SK-N-SH (cell line): ENCODE data around the gene TTC31. TPM values are rescaled to one million over a fixed set of nuclear protein-coding genes. Genes with fewer than 3 reads are reported as not detected.

Source experiments
- CTCF ChIA-PET: fragments of 300-600, 350-600 bp; formaldehyde crosslinking; extraction: SDS; loops from one replicate; lab custom pipeline; 2021; lab: Yijun Ruan, JAX
- POLR2A ChIA-PET: fragments of 350-600 bp; sonication (Branson Sonifier 250); formaldehyde crosslinking; extraction: SDS; loops from one replicate; lab custom pipeline; 2020; ENCODE audit warnings: antibody characterized with exemption, inconsistent platforms; lab: Yijun Ruan, JAX
- DNase-seq: peaks from one replicate; pipeline ENCODE4 v3.0.0; 2012
- H2AFZ ChIP-seq: fragments of 200-600 bp; sonication (generic); 2 replicates; pipeline ENCODE4 v1.8.1; 2016; ENCODE audit warnings: antibody characterized with exemption, mild to moderate bottlenecking, low read depth
- H3F3A ChIP-seq: fragments of 200-600 bp; sonication (generic); replicated peaks from 2 replicates; pipeline ENCODE3; 2016; ENCODE audit warnings: antibody characterized with exemption, mild to moderate bottlenecking; ENCODE audit not compliant: insufficient read depth
- H3K27ac ChIP-seq, 2 experiments: fragments of 200-500 bp in 1 of 2; fragments of 200-600 bp in 1 of 2; sonication (Bioruptor generic) in 1 of 2; sonication (generic), shearing (Covaris generic) in 1 of 2; 2 replicates each; pipeline versions ENCODE4 v1.5.1 to v1.6.1; 2014 to 2016; ENCODE audit warnings: low read depth in 2 of 2, inconsistent platforms in 1 of 2, low read length in 1 of 2, mild to moderate bottlenecking in 1 of 2, mixed read lengths in 1 of 2
- H3K27me3 ChIP-seq: fragments of 200-600 bp; sonication (generic), shearing (Covaris generic); 2 replicates; pipeline ENCODE4 v1.6.1; 2016; ENCODE audit warnings: mixed run types; ENCODE audit not compliant: insufficient read depth
- H3K36me3 ChIP-seq, 2 experiments: fragments of 200-500 bp in 1 of 2; fragments of 200-600 bp in 1 of 2; sonication (Bioruptor generic) in 1 of 2; sonication (generic) in 1 of 2; replicated peaks in 1 of 2; 2 replicates each; pipeline versions ENCODE3 to v1.5.1; 2014 to 2016; ENCODE audit warnings: low read length in 1 of 2, mild to moderate bottlenecking in 1 of 2; ENCODE audit not compliant: insufficient read depth in 2 of 2, control insufficient read depth in 1 of 2
- H3K4me1 ChIP-seq, 2 experiments: fragments of 200-500 bp in 1 of 2; fragments of 200-600 bp in 1 of 2; sonication (Bioruptor generic) in 1 of 2; sonication (generic), shearing (Covaris generic) in 1 of 2; 2 replicates each; pipeline versions ENCODE4 v1.5.1 to v1.6.1; 2014 to 2016; ENCODE audit warnings: low read depth in 1 of 2, low read length in 1 of 2, mixed run types in 1 of 2; ENCODE audit not compliant: insufficient read depth in 2 of 2, control insufficient read depth in 1 of 2
- H3K4me2 ChIP-seq: fragments of 200-600 bp; sonication (generic), shearing (Covaris generic); 2 replicates; pipeline ENCODE4 v1.6.1; 2017; ENCODE audit warnings: mixed run types
- H3K4me3 ChIP-seq, 2 experiments: fragments of 200-500 bp in 1 of 2; fragments of 200-600 bp in 1 of 2; sonication (Bioruptor generic) in 1 of 2; sonication (generic), shearing (Covaris generic) in 1 of 2; 2 replicates each; pipeline versions ENCODE4 v1.5.1 to v1.8.1; 2014 to 2016; ENCODE audit warnings: low read depth in 2 of 2, inconsistent platforms in 1 of 2, low read length in 1 of 2, mild to moderate bottlenecking in 1 of 2, mixed read lengths in 1 of 2, moderate library complexity in 1 of 2
- H3K79me2 ChIP-seq: fragments of 200-600 bp; sonication (generic); 2 replicates; pipeline ENCODE4 v1.8.1; 2017; ENCODE audit warnings: mild to moderate bottlenecking; ENCODE audit not compliant: insufficient read depth
- H3K9ac ChIP-seq: fragments of 200-600 bp; sonication (generic); 2 replicates; pipeline ENCODE4 v1.6.1; 2017; ENCODE audit warnings: mixed run types
- H3K9me2 ChIP-seq: fragments of 200-600 bp; sonication (generic); 2 replicates; pipeline ENCODE4 v1.6.1; 2017; ENCODE audit warnings: mixed run types
- H3K9me3 ChIP-seq: fragments of 200-600 bp; sonication (generic); 2 replicates; pipeline ENCODE4 v1.6.1; 2017; ENCODE audit warnings: mixed run types, mild to moderate bottlenecking, moderate library complexity
- H4K20me1 ChIP-seq: fragments of 200-600 bp; sonication (generic); 2 replicates; pipeline ENCODE4 v1.6.1; 2017; ENCODE audit warnings: mild to moderate bottlenecking, mixed run types; ENCODE audit not compliant: insufficient read depth
- CHD2 ChIP-seq: fragments of 150-350 bp; IDR thresholded peaks from 2 replicates; pipeline ENCODE4 v1.6.1; 2018; ENCODE audit warnings: low read length; ENCODE audit not compliant: partially characterized antibody
- ELF1 ChIP-seq: IDR thresholded peaks from 2 replicates; pipeline ENCODE4 v1.4.0; 2012
- FOSL2 ChIP-seq: IDR thresholded peaks from 2 replicates; pipeline ENCODE4 v1.4.0; 2012; ENCODE audit warnings: low read depth, mild to moderate bottlenecking, moderate library complexity, borderline replicate concordance
- FOXJ3 ChIP-seq: sonication (generic); formaldehyde crosslinking; IDR thresholded peaks from 2 replicates; pipeline ENCODE4 v1.5.1; 2020; ENCODE audit warnings: mild to moderate bottlenecking, missing genetic modification reagents
- MAX ChIP-seq: IDR thresholded peaks from 2 replicates; pipeline ENCODE4 v1.4.0; 2012; ENCODE audit warnings: low read depth
- NFIC ChIP-seq: IDR thresholded peaks from 2 replicates; pipeline ENCODE4 v1.4.0; 2012; ENCODE audit warnings: borderline replicate concordance
- RAD21 ChIP-seq: IDR thresholded peaks from 2 replicates; pipeline ENCODE4 v1.6.1; 2012; ENCODE audit warnings: mild to moderate bottlenecking, low read length
- RCOR1 ChIP-seq: fragments of 150-350 bp; IDR thresholded peaks from 2 replicates; pipeline ENCODE4 v1.6.1; 2017; ENCODE audit warnings: antibody characterized with exemption, low read length
- RXRA ChIP-seq: IDR thresholded peaks from 2 replicates; pipeline ENCODE4 v1.4.0; 2012; ENCODE audit warnings: low read depth, mild to moderate bottlenecking, borderline replicate concordance
- SIN3A ChIP-seq: IDR thresholded peaks from 2 replicates; pipeline ENCODE4 v1.6.1; 2012; ENCODE audit warnings: low read depth, mild to moderate bottlenecking, low read length, moderate library complexity, borderline replicate concordance
- SMC3 ChIP-seq: IDR thresholded peaks from 2 replicates; pipeline ENCODE4 v1.6.1; 2012; ENCODE audit warnings: low read depth, low read length, improper control_type of control experiment
- TCF12 ChIP-seq: IDR thresholded peaks from 2 replicates; pipeline ENCODE4 v1.4.0; 2012
- USF2 ChIP-seq: fragments of 150-350 bp; IDR thresholded peaks from 2 replicates; pipeline ENCODE4 v1.6.1; 2017; ENCODE audit warnings: antibody characterized with exemption, low read length, low read depth, borderline replicate concordance
- ZBTB33 ChIP-seq: IDR thresholded peaks from 2 replicates; pipeline ENCODE4 v1.4.0; 2012; ENCODE audit warnings: low read depth, borderline replicate concordance
- WGBS: methylation state at CpG from one replicate; pipeline ENCODE4 v1.1.6; 2017; ENCODE audit warnings: low lambda C conversion rate; 5-methylcytosine and 5-hydroxymethylcytosine counted together
- polyA plus RNA-seq, 3 experiments: library from polyadenylated mRNA; depleted of rRNA; stranded (reverse); fragments of >200 nt; gene quantifications; 2 replicates each; pipeline ENCODE4 v1.2.3, GENCODE V29; 2012

The TTC31 gene
- polyA plus RNA-seq, 1 of the 3 experiments (the other 2 are of a cell fraction), result 27.9 TPM

- peak; percentile 72 for DNase-seq
- H3K4me1 ChIP-seq, result peaks cover 9 to 18% of the 10 kb centered on the region in 2 experiments; a peak in 1 of 4 replicates
- no peak overlapping the region for H3K27ac ChIP-seq
- TF ChIP-seq RCOR1, result no peak
- no peak for TF ChIP-seq CHD2
- TF ChIP-seq FOSL2, result no peak
- TF ChIP-seq USF2, result no peak
- no peak for TF ChIP-seq SMC3
- no peak for TF ChIP-seq RAD21
- no peak for TF ChIP-seq MAX
- TF ChIP-seq ZBTB33, result no peak
- no peak for TF ChIP-seq ELF1
- no peak for TF ChIP-seq FOXJ3 (CRISPR knock-in tag)
- no peak for TF ChIP-seq SIN3A
- no peak for TF ChIP-seq RXRA
- TF ChIP-seq NFIC, result no peak
- H3K27me3 ChIP-seq, result no peaks in the 10 kb centered on the region
- no peaks in the 10 kb centered on the region for H3K9me3 ChIP-seq
- peaks cover 23% of the 10 kb centered on the region; the same call in 1 of the 2 replicates for H3K79me2 ChIP-seq
- H3K36me3 ChIP-seq, result peaks cover 4% of the 10 kb centered on the region in 2 experiments
- 93% methylated on average over 64 of the region's 72 CpGs for WGBS
- CTCF ChIA-PET, result interaction anchor here (2.4 to 2.5 kb wide), 2 partner anchors 8 to 33 kb away, joined by 7 to 10 read pairs; partner anchors contain the start of genes CCDC142 and TTC31
- no peaks in the 10 kb centered on the region for H4K20me1 ChIP-seq
- no peak overlapping the region for H3K4me2 ChIP-seq
- H3K9me2 ChIP-seq, result no peaks in the 10 kb centered on the region
- no peak overlapping the region; a peak in 1 of 4 replicates for H3K4me3 ChIP-seq
- no peak overlapping the region for H2AFZ ChIP-seq
- H3F3A ChIP-seq, result peaks cover 12% of the 10 kb centered on the region
- POLR2A ChIA-PET, result no interaction called here
- H3K9ac ChIP-seq, result no peak overlapping the region
These were observed 33.2 kb downstream of the TTC31 start for GRCh38 chr2:74515981-74516633.

GRCh38 chr2:74516650-74517049 lies 33.8 kb downstream of the TTC31 start:
- no peak overlapping the region for H3K9ac ChIP-seq
- no peak overlapping the region for H3K27ac ChIP-seq
- peaks cover 9 to 15% of the 10 kb centered on the region in 2 experiments; a peak in 1 of 4 replicates for H3K4me1 ChIP-seq
- peaks cover 23% of the 10 kb centered on the region; the same call in 1 of the 2 replicates for H3K79me2 ChIP-seq
- TF ChIP-seq TCF12 (no peak), NFIC (no peak)
- ChIA-PET CTCF (interaction anchor here (1.1 to 2.4 kb wide), 2 partner anchors 8 to 23 kb away, joined by 3 to 7 read pairs; no protein-coding TSS in a partner anchor), POLR2A (no interaction called here)
- WGBS, result 93% methylated on average over 13 of the region's 13 CpGs
- no peaks in the 10 kb centered on the region for H3K9me2 ChIP-seq
- H4K20me1 ChIP-seq, result no peaks in the 10 kb centered on the region
- H3K9me3 ChIP-seq, result no peaks in the 10 kb centered on the region
- no peak overlapping the region for H3K4me3 ChIP-seq
- no peak overlapping the region for H2AFZ ChIP-seq
- no peak overlapping the region for H3K4me2 ChIP-seq
- H3F3A ChIP-seq, result peaks cover 15% of the 10 kb centered on the region
- H3K36me3 ChIP-seq, result peaks cover 4% of the 10 kb centered on the region in 2 experiments
- DNase-seq, result no peak
- no peaks in the 10 kb centered on the region for H3K27me3 ChIP-seq
